ENCODE results near the gene MEF2D.

MEF2D gene

GRCh38 chr1:156499194-156499841 lies 1.3 kb downstream of the MEF2D start:
- DNase-seq, result no peak

GRCh38 chr1:156498432-156499193 lies 2.0 kb downstream of the MEF2D start:
- no peak for DNase-seq

GRCh38 chr1:156497743-156498431 lies 2.7 kb downstream of the MEF2D start:
- DNase-seq, result no peak

DNA sequence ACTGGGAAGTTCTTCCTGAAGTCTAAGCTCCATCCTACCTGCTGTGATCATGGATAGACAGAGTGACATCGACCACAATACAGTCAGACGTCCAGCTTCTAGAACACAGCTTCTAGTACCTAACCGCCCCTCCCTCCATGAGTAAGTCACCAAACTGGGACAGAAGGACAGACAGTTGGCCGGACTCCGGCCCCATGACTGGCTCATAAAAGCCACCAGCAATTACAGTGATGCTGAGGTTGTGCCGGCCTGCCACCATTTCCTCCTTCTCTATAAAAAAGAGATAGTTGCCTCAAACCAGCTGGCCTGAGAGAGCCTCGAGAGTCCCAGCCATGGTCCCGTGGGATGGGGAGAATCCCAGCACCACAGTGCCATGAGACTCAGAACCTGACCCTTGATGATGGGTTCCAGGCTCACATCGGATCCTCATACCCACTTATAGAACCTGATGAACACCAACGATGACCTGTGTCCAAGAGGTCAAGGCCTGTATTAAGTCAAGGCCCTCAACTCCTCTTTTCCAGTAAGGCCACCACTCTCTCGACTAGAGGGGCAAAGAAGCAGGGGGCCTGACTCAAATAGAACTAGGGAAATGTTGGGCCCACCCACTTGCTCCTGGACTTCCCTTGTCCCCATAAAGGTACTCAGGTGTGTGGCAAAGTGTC lies 3.4 kb downstream of the MEF2D start:
- DNase-seq, result no peak

- DNase-seq, result peak; percentile 35
Measured at GRCh38 chr1:156496211-156496761, 4.3 kb downstream of the MEF2D start.

DNA sequence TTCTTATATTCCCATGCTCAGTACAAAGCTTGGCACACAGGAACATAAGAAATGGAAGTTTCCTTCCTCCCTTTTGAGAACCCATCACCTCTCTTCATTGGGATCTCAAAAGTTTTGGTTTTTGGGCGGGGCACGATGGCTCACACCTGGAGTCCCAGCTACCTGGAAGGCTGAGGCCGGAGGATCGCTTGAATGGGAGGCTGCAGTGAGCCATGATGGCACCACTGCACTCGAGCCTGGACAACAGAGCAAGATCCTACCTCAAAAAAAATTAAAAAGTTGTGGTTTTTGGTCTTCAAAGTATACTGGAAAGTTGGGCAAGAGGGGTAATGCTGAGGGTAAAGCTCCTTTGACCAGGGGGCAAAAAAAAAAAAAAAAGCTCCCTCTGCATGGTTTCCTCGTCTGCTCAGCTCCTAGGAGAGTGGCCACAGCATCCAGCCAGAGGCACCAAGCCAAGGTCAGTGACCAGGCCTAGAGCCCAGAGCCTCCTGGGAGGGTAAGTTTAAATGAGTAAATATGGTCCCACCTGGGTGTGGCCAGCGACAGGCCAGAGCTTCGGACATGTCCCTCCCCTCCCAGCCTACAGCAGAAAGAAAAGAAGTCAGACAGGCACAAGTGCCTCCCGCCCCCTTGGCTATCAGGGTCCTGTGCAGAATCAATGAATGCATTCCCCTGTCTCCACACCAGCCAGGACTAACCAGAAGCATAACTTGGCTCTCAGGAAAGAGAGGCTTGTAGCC lies 5.0 kb downstream of the MEF2D start:
- DNase-seq, result no peak

GRCh38 chr1:156494309-156494895 lies 6.2 kb downstream of the MEF2D start:
- DNase-seq, result no peak

DNA sequence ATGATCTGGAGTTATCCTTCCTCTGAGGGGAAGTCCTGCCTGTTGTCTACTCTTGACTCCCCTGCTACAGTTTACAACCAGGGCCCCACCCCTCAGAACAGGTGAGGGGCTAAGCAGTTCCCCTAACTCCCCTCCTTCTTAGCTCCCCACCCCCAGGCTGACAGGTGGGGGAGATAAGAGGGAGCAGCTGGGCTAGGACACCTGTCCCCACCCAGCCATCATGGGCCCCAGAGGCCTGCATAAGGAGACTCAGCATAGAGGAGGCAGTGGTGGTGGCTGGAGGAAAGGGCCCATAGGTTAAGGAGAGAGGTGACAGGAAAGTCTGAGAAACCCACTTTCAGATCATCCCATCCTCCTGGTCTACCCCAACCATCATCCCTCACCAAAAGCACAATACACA lies 6.8 kb downstream of the MEF2D start:
- DNase-seq, result no peak

DNA sequence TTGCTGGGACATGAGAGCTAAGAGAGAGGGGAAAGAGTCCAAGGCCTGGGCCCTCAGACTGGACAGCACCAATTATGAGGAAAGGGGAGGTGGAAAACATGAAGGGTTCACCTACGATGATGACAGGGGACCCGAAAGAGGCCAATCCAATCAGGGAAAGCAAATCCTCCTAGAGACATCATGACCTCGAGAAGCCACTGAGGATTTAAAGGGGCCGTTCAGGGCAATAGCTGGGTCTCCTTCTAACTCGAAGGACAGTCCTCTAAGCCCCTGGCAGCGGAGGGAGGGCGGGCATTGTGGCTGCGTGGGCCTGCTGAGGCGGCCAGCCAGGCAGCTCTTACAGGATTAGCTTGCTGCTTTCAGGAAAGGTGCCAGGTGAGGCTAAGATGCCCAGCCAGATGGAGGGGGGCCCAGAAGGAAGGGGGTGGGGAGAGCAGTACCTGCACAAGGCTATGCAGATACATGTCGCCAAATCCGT lies 7.4 kb downstream of the MEF2D start:
- no peak for DNase-seq

- DNase-seq, result no peak
Measured at GRCh38 chr1:156492591-156493080, 7.9 kb downstream of the MEF2D start.

DNA sequence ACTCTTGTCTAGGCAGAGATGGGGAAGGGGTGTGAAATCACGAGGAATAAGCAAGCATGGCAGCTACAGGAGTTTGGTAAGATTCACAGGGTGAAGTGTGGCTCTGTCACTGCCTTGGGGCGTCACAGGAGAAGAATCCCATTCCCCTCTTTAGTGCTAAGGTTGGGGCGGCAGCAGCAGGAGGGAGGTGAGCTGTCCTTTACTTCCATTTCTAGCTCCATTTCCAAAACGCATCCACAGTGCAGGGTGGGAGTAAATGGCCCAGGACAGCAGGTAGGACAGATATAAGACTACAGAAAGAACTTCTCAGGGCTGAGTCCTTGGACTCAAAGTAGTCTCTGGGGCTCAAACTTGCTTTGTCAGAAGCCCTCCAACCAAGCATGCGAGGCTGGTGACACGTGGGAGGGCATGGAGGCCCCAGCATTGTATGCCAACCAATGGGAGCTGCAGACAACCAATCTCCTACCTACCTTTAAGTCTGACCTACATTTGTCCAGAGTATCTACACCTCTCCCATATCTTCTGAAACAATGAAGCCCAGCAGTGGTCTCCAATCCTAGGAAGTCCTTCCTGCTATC lies 8.5 kb downstream of the MEF2D start:
- DNase-seq, result no peak

DNA sequence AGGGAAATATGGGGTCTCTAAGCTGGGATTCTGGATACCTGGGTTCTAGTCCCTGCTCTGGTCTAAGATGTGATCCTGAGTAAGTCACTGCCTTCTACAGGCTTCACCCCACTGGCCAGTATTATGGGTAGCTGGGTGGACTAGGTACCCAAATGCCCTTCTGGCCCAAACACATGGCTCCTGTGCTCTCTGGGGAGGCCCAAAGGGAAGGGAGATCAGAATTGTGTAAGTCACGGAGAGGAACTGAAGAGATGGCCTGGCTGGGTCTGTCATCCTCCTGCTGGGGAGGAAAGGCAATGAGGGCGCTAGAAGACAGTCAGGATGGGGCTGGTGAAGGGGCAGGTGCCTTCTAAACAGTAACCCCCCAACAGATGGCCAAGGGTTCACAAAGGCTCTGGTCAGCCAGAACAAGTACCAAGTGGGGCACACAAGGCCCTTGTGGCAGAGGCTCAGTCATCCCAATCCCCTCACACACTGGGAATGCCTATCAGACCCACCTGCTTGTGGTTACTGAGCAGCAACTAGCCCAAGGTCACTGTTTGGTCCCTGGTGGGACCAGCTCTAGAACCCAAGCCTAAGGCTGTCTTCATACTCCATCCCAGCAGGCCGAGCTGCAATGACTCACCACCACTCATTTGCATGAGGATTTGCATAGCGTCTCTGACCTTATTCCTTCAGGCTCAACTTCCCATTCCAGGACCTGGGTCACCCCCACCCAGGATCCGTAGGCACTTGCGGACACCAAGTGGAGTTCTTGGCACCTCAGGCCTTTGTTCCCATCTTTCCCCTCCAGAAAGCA lies 9.2 kb downstream of the MEF2D start:
- no peak for DNase-seq

DNA sequence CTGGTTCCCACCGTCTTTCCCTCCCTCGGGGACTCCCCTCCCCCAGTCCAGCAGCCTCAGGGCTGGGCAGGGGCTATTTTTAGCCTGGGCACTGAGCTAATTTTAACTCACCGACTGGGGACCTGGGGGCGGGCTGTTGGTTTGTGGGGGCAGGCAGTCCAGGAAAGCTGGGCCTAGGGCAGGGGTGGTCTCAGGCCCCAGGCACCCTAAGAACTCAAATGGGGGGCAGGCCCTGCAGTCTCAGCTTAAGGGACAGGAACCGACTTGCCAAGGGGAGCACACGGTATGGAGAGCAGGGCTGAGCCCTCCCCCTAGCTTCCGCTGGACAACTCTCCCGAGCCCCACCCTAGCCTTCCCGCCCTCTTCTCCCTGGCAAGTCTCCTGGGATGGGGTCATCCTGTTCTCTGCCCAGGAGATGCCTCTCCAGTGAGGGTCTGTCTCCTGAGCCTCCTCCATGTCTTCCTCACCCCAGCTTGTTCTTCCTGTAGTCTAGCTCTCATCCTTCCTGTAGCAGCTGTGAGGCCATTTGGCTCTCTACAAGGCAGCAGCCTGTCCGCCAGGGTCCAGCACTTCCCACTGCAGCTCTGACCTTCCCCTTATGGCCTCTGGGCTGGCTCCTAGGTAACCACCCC lies 10.1 kb downstream of the MEF2D start:
- no peak for DNase-seq

- no peak for DNase-seq
Measured at GRCh38 chr1:156489935-156490293, 10.7 kb downstream of the MEF2D start.

GRCh38 chr1:156489166-156489934 lies 11.2 kb downstream of the MEF2D start:
- DNase-seq, result peak; percentile 57

DNA sequence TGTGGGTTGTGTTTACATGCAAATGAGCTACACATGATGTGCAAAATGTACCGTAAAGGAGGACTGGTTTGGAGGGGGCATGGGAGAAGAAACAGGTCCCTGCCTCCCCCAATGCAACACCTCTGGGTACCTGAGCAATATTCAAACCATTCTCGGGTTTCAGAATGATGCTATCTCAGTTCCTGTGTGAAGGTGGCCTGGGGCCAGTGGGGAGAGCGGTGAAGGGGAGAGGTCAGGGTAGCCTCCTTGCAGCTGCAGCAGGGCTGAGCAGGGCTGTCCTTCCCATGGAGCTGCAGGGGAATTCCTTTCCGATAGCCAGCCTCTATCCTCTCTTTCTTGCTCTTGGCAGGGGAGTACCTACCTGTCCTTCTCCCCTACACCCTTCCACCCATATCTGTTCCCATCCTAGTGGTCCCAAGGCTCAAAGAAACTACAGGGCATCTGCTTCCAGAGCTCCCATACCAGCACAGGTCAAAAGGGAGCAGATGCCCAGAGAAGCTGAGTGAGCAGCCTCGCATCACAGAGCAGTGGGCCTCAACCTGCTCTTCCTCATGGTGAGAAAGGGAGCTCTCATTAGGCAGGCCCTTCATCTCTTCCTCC lies 11.9 kb downstream of the MEF2D start:
- peak; percentile 56 for DNase-seq

- DNase-seq, result peak; percentile 36
Measured at GRCh38 chr1:156487862-156488261, 12.7 kb downstream of the MEF2D start.

- no peak for DNase-seq
Measured at GRCh38 chr1:156486421-156487344, 13.9 kb downstream of the MEF2D start.
